C4-2B (cell line): ENCODE results near the gene STK32C.

Source experiments
- CTCF ChIP-seq: fragments of 450-650 bp; conservative IDR thresholded peaks from 2 replicates; pipeline ENCODE4 v1.5.1; 2017; ENCODE audit warnings: mild to moderate bottlenecking
- ZFX ChIP-seq: fragments of 450-650 bp; IDR thresholded peaks from 2 replicates; pipeline ENCODE4 v1.6.1; 2017

GRCh38 chr10:132270256-132270655, 37.5 kb downstream of the STK32C start:
- TF ChIP-seq CTCF, result no peak
- TF ChIP-seq ZFX, result no peak
